ENCODE data around the gene ANKRD35. TPM values are rescaled to one million over a fixed set of nuclear protein-coding genes. Genes with fewer than 3 reads are reported as not detected.
"Not testable (repeated sequence)": the region's sequence is repeated elsewhere in the genome, so short reads cannot be mapped to it uniquely, and the experiment has no call there.

Gene ANKRD35
- polyA plus RNA-seq, 1 donor: 0.93 TPM

DNA sequence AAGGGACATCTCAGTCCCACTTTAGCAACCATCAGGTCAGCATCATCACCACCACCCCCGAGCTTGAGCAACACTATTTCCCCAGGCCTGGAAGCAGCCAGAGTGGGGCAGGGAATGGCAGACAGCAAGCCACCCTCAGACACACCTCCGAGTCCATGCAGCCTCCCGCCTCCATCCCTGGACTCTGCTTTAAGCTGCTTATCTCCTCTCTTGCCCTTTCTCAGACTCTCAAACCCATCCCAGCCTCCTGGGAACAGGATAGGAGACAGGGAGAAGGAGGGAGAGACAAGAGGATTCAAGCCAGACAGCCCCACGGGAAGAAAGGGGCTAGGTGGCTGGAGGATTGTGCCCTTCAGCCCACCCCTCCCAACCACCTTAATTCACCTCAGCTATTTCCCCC lies 28.5 kb downstream of the ANKRD35 start:
- Histone ChIP-seq H3K27ac (ENCODE audit: low read length) (no peak overlapping the region), H3K27me3 (ENCODE audit: control insufficient read depth, insufficient read depth, low read length) (no peaks in the 10 kb centered on the region), H3K4me3 (ENCODE audit: low read length) (no peak overlapping the region), H3K9me3 (ENCODE audit: control insufficient read depth, low read depth, low read length) (peaks cover 3% of the 10 kb centered on the region), H3K4me1 (ENCODE audit: control insufficient read depth, insufficient read depth, low read length) (peaks cover 9% of the 10 kb centered on the region), H3K36me3 (ENCODE audit: control insufficient read depth, insufficient read depth, low read length) (peaks cover 38% of the 10 kb centered on the region)
- WGBS (ENCODE audit: insufficient coverage, low lambda C conversion rate): no CpG with 5 or more reads among the region's 4 CpGs
- DNase-seq: no peak

GRCh38 chr1:145855426-145855948 lies 30.2 kb downstream of the ANKRD35 start:
- peaks cover 48% of the 10 kb centered on the region for H3K36me3 ChIP-seq (ENCODE audit: control insufficient read depth, insufficient read depth, low read length)
- no peaks in the 10 kb centered on the region for H3K27me3 ChIP-seq (ENCODE audit: control insufficient read depth, insufficient read depth, low read length)
- H3K4me3 ChIP-seq (ENCODE audit: low read length): no peak overlapping the region
- no peak for DNase-seq
- peaks cover 3% of the 10 kb centered on the region for H3K9me3 ChIP-seq (ENCODE audit: control insufficient read depth, low read depth, low read length)
- WGBS (ENCODE audit: insufficient coverage, low lambda C conversion rate): 100% methylated on average over 3 of the region's 7 CpGs
- H3K27ac ChIP-seq (ENCODE audit: low read length): no peak overlapping the region
- peaks cover 9% of the 10 kb centered on the region for H3K4me1 ChIP-seq (ENCODE audit: control insufficient read depth, insufficient read depth, low read length)

GRCh38 chr1:145849356-145850160 lies 36.1 kb downstream of the ANKRD35 start:
- Histone ChIP-seq H3K4me1 (ENCODE audit: control insufficient read depth, insufficient read depth, low read length) (no peaks in the 10 kb centered on the region), H3K9me3 (ENCODE audit: control insufficient read depth, low read depth, low read length) (no peaks in the 10 kb centered on the region), H3K4me3 (ENCODE audit: low read length) (no peak overlapping the region), H3K27me3 (ENCODE audit: control insufficient read depth, insufficient read depth, low read length) (no peaks in the 10 kb centered on the region), H3K27ac (ENCODE audit: low read length) (no peak overlapping the region), H3K36me3 (ENCODE audit: control insufficient read depth, insufficient read depth, low read length) (peaks cover 54% of the 10 kb centered on the region)
- no peak for DNase-seq
- WGBS (ENCODE audit: insufficient coverage, low lambda C conversion rate): no CpG with 5 or more reads among the region's 15 CpGs

- Histone ChIP-seq H3K36me3 (ENCODE audit: control insufficient read depth, insufficient read depth, low read length) (peaks cover 46% of the 10 kb centered on the region), H3K9me3 (ENCODE audit: control insufficient read depth, low read depth, low read length) (no peaks in the 10 kb centered on the region), H3K4me3 (ENCODE audit: low read length) (no peak overlapping the region), H3K27me3 (ENCODE audit: control insufficient read depth, insufficient read depth, low read length) (no peaks in the 10 kb centered on the region), H3K27ac (ENCODE audit: low read length) (no peak overlapping the region), H3K4me1 (ENCODE audit: control insufficient read depth, insufficient read depth, low read length) (no peaks in the 10 kb centered on the region)
- no peak for DNase-seq
- no CpG with 5 or more reads among the region's 3 CpGs for WGBS (ENCODE audit: insufficient coverage, low lambda C conversion rate)
Observed at GRCh38 chr1:145847827-145848226, 37.8 kb downstream of the ANKRD35 start.

- WGBS (ENCODE audit: insufficient coverage, low lambda C conversion rate): no CpG with 5 or more reads among the region's 3 CpGs
- Histone ChIP-seq H3K9me3 (ENCODE audit: control insufficient read depth, low read depth, low read length) (no peaks in the 10 kb centered on the region), H3K36me3 (ENCODE audit: control insufficient read depth, insufficient read depth, low read length) (peaks cover 52% of the 10 kb centered on the region), H3K27me3 (ENCODE audit: control insufficient read depth, insufficient read depth, low read length) (no peaks in the 10 kb centered on the region), H3K27ac (ENCODE audit: low read length) (no peak overlapping the region), H3K4me1 (ENCODE audit: control insufficient read depth, insufficient read depth, low read length) (no peaks in the 10 kb centered on the region), H3K4me3 (ENCODE audit: low read length) (peak overlapping the region; percentile 64)
- peak in 1 of 2 donors; percentile 46 for DNase-seq
Observed at GRCh38 chr1:145846201-145846612, 39.5 kb downstream of the ANKRD35 start.

GRCh38 chr1:145845514-145846161 lies 40.0 kb downstream of the ANKRD35 start, which contains the start of gene NUDT17:
NUDT17 (plus strand) TSS chr1:145845630; CDS start chr1:145845641, 11 bp downstream.
- Histone ChIP-seq H3K4me1 (ENCODE audit: control insufficient read depth, insufficient read depth, low read length) (no peaks in the 10 kb centered on the region), H3K27me3 (ENCODE audit: control insufficient read depth, insufficient read depth, low read length) (no peaks in the 10 kb centered on the region), H3K36me3 (ENCODE audit: control insufficient read depth, insufficient read depth, low read length) (peaks cover 55% of the 10 kb centered on the region), H3K27ac (ENCODE audit: low read length) (peak within 1 kb of the TSS; percentile 19), H3K4me3 (ENCODE audit: low read length) (peak within 1 kb of the TSS; percentile 64), H3K9me3 (ENCODE audit: control insufficient read depth, low read depth, low read length) (no peaks in the 10 kb centered on the region)
- peak; percentile 70 to 81 for DNase-seq
- WGBS (ENCODE audit: insufficient coverage, low lambda C conversion rate): no CpG with 5 or more reads among the region's 50 CpGs

DNA sequence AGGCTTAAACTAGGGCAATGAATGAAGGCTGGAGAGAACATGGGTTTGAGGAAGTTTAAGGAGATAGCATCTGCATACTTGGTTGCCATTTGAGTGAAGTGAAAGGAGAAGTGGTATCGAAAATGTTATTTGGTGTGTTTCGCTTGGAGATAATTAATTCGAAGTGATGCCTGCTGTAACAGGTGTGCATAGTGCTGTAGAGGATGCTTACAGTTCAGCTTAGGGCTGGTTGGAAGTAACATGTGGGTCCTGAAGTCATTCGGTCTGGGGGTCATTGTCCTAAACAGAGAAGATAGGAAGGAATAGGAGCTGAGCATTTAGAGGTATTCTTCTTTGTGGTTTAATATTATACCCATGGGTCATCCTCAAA lies 40.5 kb downstream of the ANKRD35 start:
- H3K9me3 ChIP-seq (ENCODE audit: control insufficient read depth, low read depth, low read length): no peaks in the 10 kb centered on the region
- no peaks in the 10 kb centered on the region for H3K27me3 ChIP-seq (ENCODE audit: control insufficient read depth, insufficient read depth, low read length)
- H3K27ac ChIP-seq (ENCODE audit: low read length): no peak overlapping the region
- H3K4me1 ChIP-seq (ENCODE audit: control insufficient read depth, insufficient read depth, low read length): no peaks in the 10 kb centered on the region
- peaks cover 52% of the 10 kb centered on the region for H3K36me3 ChIP-seq (ENCODE audit: control insufficient read depth, insufficient read depth, low read length)
- DNase-seq: no peak
- no CpG with 5 or more reads among the region's 4 CpGs for WGBS (ENCODE audit: insufficient coverage, low lambda C conversion rate)
- H3K4me3 ChIP-seq (ENCODE audit: low read length): peak overlapping the region; percentile 64

GRCh38 chr1:145843031-145843430 lies 42.6 kb downstream of the ANKRD35 start:
- no peak overlapping the region for H3K27ac ChIP-seq (ENCODE audit: low read length)
- H3K4me3 ChIP-seq (ENCODE audit: low read length): no peak overlapping the region
- H3K36me3 ChIP-seq (ENCODE audit: control insufficient read depth, insufficient read depth, low read length): peaks cover 52% of the 10 kb centered on the region
- 100% methylated on average over 3 of the region's 3 CpGs for WGBS (ENCODE audit: insufficient coverage, low lambda C conversion rate)
- no peak for DNase-seq
- no peaks in the 10 kb centered on the region for H3K9me3 ChIP-seq (ENCODE audit: control insufficient read depth, low read depth, low read length)
- no peaks in the 10 kb centered on the region for H3K4me1 ChIP-seq (ENCODE audit: control insufficient read depth, insufficient read depth, low read length)
- H3K27me3 ChIP-seq (ENCODE audit: control insufficient read depth, insufficient read depth, low read length): no peaks in the 10 kb centered on the region

DNA sequence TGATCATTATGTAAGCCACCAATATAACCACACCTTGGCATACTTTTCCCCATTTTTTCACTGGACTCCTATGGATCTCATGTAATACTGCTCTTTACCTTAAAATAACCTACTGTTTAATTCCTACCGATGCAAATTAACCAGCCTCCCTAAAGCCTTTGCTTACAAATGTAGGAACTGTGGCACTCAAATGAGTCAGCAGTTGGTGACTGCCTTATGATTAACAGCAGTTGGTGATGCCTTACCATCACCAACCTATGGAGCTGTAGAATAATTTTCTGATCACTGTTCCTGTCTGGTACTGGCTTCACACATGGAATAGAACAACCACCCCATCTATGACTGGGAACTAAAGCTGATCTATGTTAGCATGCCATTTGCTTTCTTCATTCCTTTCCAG lies 48.0 kb downstream of the ANKRD35 start:
- Histone ChIP-seq H3K4me3 (ENCODE audit: low read length) (no peak overlapping the region), H3K27me3 (ENCODE audit: control insufficient read depth, insufficient read depth, low read length) (no peaks in the 10 kb centered on the region), H3K36me3 (ENCODE audit: control insufficient read depth, insufficient read depth, low read length) (peaks cover 89% of the 10 kb centered on the region), H3K27ac (ENCODE audit: low read length) (no peak overlapping the region), H3K4me1 (ENCODE audit: control insufficient read depth, insufficient read depth, low read length) (no peaks in the 10 kb centered on the region), H3K9me3 (ENCODE audit: control insufficient read depth, low read depth, low read length) (no peaks in the 10 kb centered on the region)
- no peak for DNase-seq
- 100% methylated on average over 1 of the region's 1 CpG for WGBS (ENCODE audit: insufficient coverage, low lambda C conversion rate)

DNA sequence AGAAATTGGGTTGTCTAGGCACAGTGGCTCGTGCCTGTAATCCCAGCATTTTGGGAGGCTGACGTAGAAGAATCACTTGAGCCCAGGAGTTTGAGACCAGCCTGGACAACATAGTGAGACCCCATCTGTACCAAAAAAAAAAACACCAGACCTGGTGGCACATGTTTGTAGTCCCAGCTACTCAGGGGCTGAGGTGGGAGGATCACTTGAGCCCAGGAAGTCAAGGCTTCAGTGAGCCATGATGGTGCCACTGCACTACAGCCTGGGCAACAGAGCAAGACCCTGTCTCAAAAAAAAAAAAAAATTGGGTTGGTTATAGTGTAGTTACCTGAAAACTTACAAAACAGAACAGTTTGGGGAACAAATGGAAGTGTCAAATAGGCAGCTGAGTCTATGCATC lies 54.9 kb downstream of the ANKRD35 start:
- H3K4me3 ChIP-seq (ENCODE audit: low read length); H3K9me3 ChIP-seq (ENCODE audit: control insufficient read depth, low read depth, low read length); H3K27me3 ChIP-seq (ENCODE audit: control insufficient read depth, insufficient read depth, low read length); H3K4me1 ChIP-seq (ENCODE audit: control insufficient read depth, insufficient read depth, low read length); H3K27ac ChIP-seq (ENCODE audit: low read length); DNase-seq: not testable (repeated sequence)
- WGBS (ENCODE audit: insufficient coverage, low lambda C conversion rate): no CpG with 5 or more reads among the region's 2 CpGs
- peaks cover 87% of the 10 kb centered on the region for H3K36me3 ChIP-seq (ENCODE audit: control insufficient read depth, insufficient read depth, low read length)
